C4-2B (cell line): ENCODE data around the gene MORN1.

Experiments used
- CTCF ChIP-seq: fragments of 450-650 bp; conservative IDR thresholded peaks from 2 replicates; pipeline ENCODE4 v1.5.1; 2017; ENCODE audit warnings: mild to moderate bottlenecking
- ZFX ChIP-seq: fragments of 450-650 bp; IDR thresholded peaks from 2 replicates; pipeline ENCODE4 v1.6.1; 2017

- TF ChIP-seq CTCF (no peak), ZFX (no peak)
Observed at GRCh38 chr1:2425892-2426291, 34.5 kb upstream of the MORN1 start.
